HUES64 (cell line): ENCODE data around the gene ST8SIA4.

ENCODE experiments used
- H3K27ac ChIP-seq: 2 replicates; pipeline ENCODE4 v1.7.0; 2013; ENCODE audit warnings: low read depth, low read length, inconsistent platforms
- H3K27me3 ChIP-seq: 2 replicates; pipeline ENCODE4 v1.6.1; 2013; ENCODE audit warnings: mild to moderate bottlenecking, low read length; ENCODE audit not compliant: insufficient read depth
- H3K36me3 ChIP-seq: 2 replicates; pipeline ENCODE4 v1.6.1; 2013; ENCODE audit warnings: mild to moderate bottlenecking, low read length; ENCODE audit not compliant: insufficient read depth
- H3K4me1 ChIP-seq: 2 replicates; pipeline ENCODE4 v1.6.1; 2013; ENCODE audit warnings: mild to moderate bottlenecking, low read length, moderate library complexity; ENCODE audit not compliant: insufficient read depth
- H3K4me3 ChIP-seq: 2 replicates; pipeline ENCODE4 v1.5.1; 2013; ENCODE audit warnings: mild to moderate bottlenecking, low read length, moderate library complexity
- H3K9ac ChIP-seq: 2 replicates; pipeline ENCODE4 v1.6.1; 2013; ENCODE audit warnings: mild to moderate bottlenecking, low read depth, low read length
- H3K9me3 ChIP-seq: 2 replicates; pipeline ENCODE4 v1.6.1; 2013; ENCODE audit warnings: low read depth, low read length; ENCODE audit not compliant: insufficient read depth
- WGBS: fragments of 150-250, 120-280 bp; methylation state at CpG from one replicate; pipeline ENCODE4 v1.1.7; 2013; ENCODE audit warnings: missing lambda C conversion rate; 5-methylcytosine and 5-hydroxymethylcytosine counted together

The ST8SIA4 gene

GRCh38 chr5:100864931-100865330 is 38.2 kb downstream of the ST8SIA4 start:
- no peaks in the 10 kb centered on the region for H3K4me1 ChIP-seq
- no peaks in the 10 kb centered on the region for H3K9me3 ChIP-seq
- no peaks in the 10 kb centered on the region for H3K36me3 ChIP-seq
- 88% methylated on average over 2 of the region's 2 CpGs for WGBS
- no peak overlapping the region for H3K9ac ChIP-seq
- H3K27ac ChIP-seq = no peak overlapping the region
- no peaks in the 10 kb centered on the region for H3K27me3 ChIP-seq
- H3K4me3 ChIP-seq = no peak overlapping the region

GRCh38 chr5:100863739-100864138 is 39.3 kb downstream of the ST8SIA4 start:
- Histone ChIP-seq H3K9ac (no peak overlapping the region), H3K27ac (no peak overlapping the region), H3K9me3 (no peaks in the 10 kb centered on the region), H3K36me3 (no peaks in the 10 kb centered on the region), H3K27me3 (no peaks in the 10 kb centered on the region), H3K4me3 (no peak overlapping the region), H3K4me1 (no peaks in the 10 kb centered on the region)
- WGBS = 94% methylated on average over 2 of the region's 2 CpGs

- Histone ChIP-seq H3K4me1 (no peaks in the 10 kb centered on the region), H3K4me3 (no peak overlapping the region), H3K27me3 (no peaks in the 10 kb centered on the region), H3K9ac (no peak overlapping the region), H3K9me3 (no peaks in the 10 kb centered on the region), H3K36me3 (no peaks in the 10 kb centered on the region), H3K27ac (no peak overlapping the region)
- WGBS = 100% methylated on average over 2 of the region's 3 CpGs
Observed at GRCh38 chr5:100861148-100861547, 41.9 kb downstream of the ST8SIA4 start.

GRCh38 chr5:100860407-100860806 is 42.7 kb downstream of the ST8SIA4 start:
- no peaks in the 10 kb centered on the region for H3K9me3 ChIP-seq
- no peak overlapping the region for H3K4me3 ChIP-seq
- no peaks in the 10 kb centered on the region for H3K27me3 ChIP-seq
- no peak overlapping the region for H3K27ac ChIP-seq
- H3K36me3 ChIP-seq = no peaks in the 10 kb centered on the region
- no peaks in the 10 kb centered on the region for H3K4me1 ChIP-seq
- 100% methylated on average over 1 of the region's 1 CpG for WGBS
- no peak overlapping the region for H3K9ac ChIP-seq

GRCh38 chr5:100858987-100859545 is 44.0 kb downstream of the ST8SIA4 start:
- no peaks in the 10 kb centered on the region for H3K27me3 ChIP-seq
- H3K4me1 ChIP-seq = no peaks in the 10 kb centered on the region
- no peaks in the 10 kb centered on the region for H3K36me3 ChIP-seq
- no peak overlapping the region for H3K27ac ChIP-seq
- no peak overlapping the region for H3K4me3 ChIP-seq
- WGBS = 92% methylated on average over 1 of the region's 1 CpG
- no peaks in the 10 kb centered on the region for H3K9me3 ChIP-seq
- no peak overlapping the region for H3K9ac ChIP-seq

- no peaks in the 10 kb centered on the region for H3K36me3 ChIP-seq
- 93% methylated on average over 2 of the region's 2 CpGs for WGBS
- H3K4me3 ChIP-seq = no peak overlapping the region
- no peaks in the 10 kb centered on the region for H3K9me3 ChIP-seq
- H3K27ac ChIP-seq = no peak overlapping the region
- no peaks in the 10 kb centered on the region for H3K27me3 ChIP-seq
- H3K9ac ChIP-seq = no peak overlapping the region
- H3K4me1 ChIP-seq = no peaks in the 10 kb centered on the region
Observed at GRCh38 chr5:100856462-100856861, 46.6 kb downstream of the ST8SIA4 start.

GRCh38 chr5:100855937-100856430 is 47.1 kb downstream of the ST8SIA4 start:
- Histone ChIP-seq H3K9me3 (no peaks in the 10 kb centered on the region), H3K4me3 (no peak overlapping the region), H3K27me3 (no peaks in the 10 kb centered on the region), H3K9ac (no peak overlapping the region), H3K27ac (no peak overlapping the region), H3K4me1 (no peaks in the 10 kb centered on the region), H3K36me3 (no peaks in the 10 kb centered on the region)
- WGBS = 94% methylated on average over 4 of the region's 6 CpGs

- no peaks in the 10 kb centered on the region for H3K4me1 ChIP-seq
- H3K9me3 ChIP-seq = no peaks in the 10 kb centered on the region
- H3K36me3 ChIP-seq = no peaks in the 10 kb centered on the region
- no peak overlapping the region for H3K27ac ChIP-seq
- H3K9ac ChIP-seq = no peak overlapping the region
- H3K4me3 ChIP-seq = no peak overlapping the region
- no peaks in the 10 kb centered on the region for H3K27me3 ChIP-seq
- WGBS = 95% methylated on average over 1 of the region's 1 CpG
Observed at GRCh38 chr5:100855295-100855694, 47.8 kb downstream of the ST8SIA4 start.

GRCh38 chr5:100854591-100854990 is 48.5 kb downstream of the ST8SIA4 start:
- Histone ChIP-seq H3K27ac (no peak overlapping the region), H3K36me3 (no peaks in the 10 kb centered on the region), H3K9me3 (no peaks in the 10 kb centered on the region), H3K9ac (no peak overlapping the region), H3K4me3 (no peak overlapping the region), H3K27me3 (no peaks in the 10 kb centered on the region), H3K4me1 (no peaks in the 10 kb centered on the region)

- Histone ChIP-seq H3K4me3 (no peak overlapping the region), H3K4me1 (no peaks in the 10 kb centered on the region), H3K9ac (no peak overlapping the region), H3K27ac (no peak overlapping the region), H3K9me3 (no peaks in the 10 kb centered on the region), H3K27me3 (no peaks in the 10 kb centered on the region), H3K36me3 (no peaks in the 10 kb centered on the region)
Observed at GRCh38 chr5:100853582-100853981, 49.5 kb downstream of the ST8SIA4 start.

GRCh38 chr5:100852988-100853449 is 50.1 kb downstream of the ST8SIA4 start:
- Histone ChIP-seq H3K27ac (no peak overlapping the region), H3K9ac (no peak overlapping the region), H3K4me1 (no peaks in the 10 kb centered on the region), H3K27me3 (no peaks in the 10 kb centered on the region), H3K4me3 (no peak overlapping the region), H3K9me3 (no peaks in the 10 kb centered on the region), H3K36me3 (no peaks in the 10 kb centered on the region)
- 95% methylated on average over 3 of the region's 3 CpGs for WGBS

- no peaks in the 10 kb centered on the region for H3K9me3 ChIP-seq
- no peak overlapping the region for H3K9ac ChIP-seq
Observed at GRCh38 chr5:100852051-100852450, 51.0 kb downstream of the ST8SIA4 start.

More at GRCh38 chr5:100852051-100852450, 51.0 kb downstream of the ST8SIA4 start:
- Histone ChIP-seq H3K4me3 (no peak overlapping the region), H3K27ac (no peak overlapping the region), H3K36me3 (no peaks in the 10 kb centered on the region), H3K27me3 (no peaks in the 10 kb centered on the region), H3K4me1 (no peaks in the 10 kb centered on the region)
- 96% methylated on average over 8 of the region's 8 CpGs for WGBS
